DND-41 (cell line): ENCODE measurements around the gene DNAH2.

Experiments
- ATAC-seq: fragments of 200-7000 bp; cut with Tn5 transposase; 3 replicates; pipeline ENCODE4 v1.9.1; 2021; ENCODE audit warnings: low read depth; ENCODE audit not compliant: insufficient read depth
- DNase-seq: peaks from one replicate; pipeline ENCODE4 v3.0.0-alpha.2; 2020
- H2AFZ ChIP-seq: 2 replicates; pipeline ENCODE4 v1.6.0; 2012; ENCODE audit warnings: low read depth, low read length
- H3K27ac ChIP-seq: 2 replicates; pipeline ENCODE4 v1.5.1; 2012; ENCODE audit warnings: low read length, inconsistent platforms
- H3K27me3 ChIP-seq: fragments of 200-600 bp; sonication (generic); 2 replicates; pipeline ENCODE4 v1.6.0; 2012; ENCODE audit warnings: low read length, mild to moderate bottlenecking, inconsistent platforms; ENCODE audit not compliant: insufficient read depth, poor library complexity
- H3K36me3 ChIP-seq: 2 replicates; pipeline ENCODE4 v1.5.1; 2012; ENCODE audit warnings: low read length, inconsistent platforms; ENCODE audit not compliant: insufficient read depth
- H3K4me1 ChIP-seq: 2 replicates; pipeline ENCODE4 v1.5.1; 2012; ENCODE audit warnings: mild to moderate bottlenecking, low read length; ENCODE audit not compliant: insufficient read depth
- H3K4me2 ChIP-seq: 2 replicates; pipeline ENCODE4 v1.6.0; 2012; ENCODE audit warnings: mild to moderate bottlenecking, moderate library complexity, low read length, inconsistent platforms; ENCODE audit not compliant: insufficient read depth
- H3K4me3 ChIP-seq, 2 experiments: fragments of 200-600 bp in 1 of 2; shearing (Covaris generic) in 1 of 2; 2 replicates each; pipeline ENCODE4 v1.5.1; 2012 to 2016; ENCODE audit warnings: inconsistent platforms in 2 of 2, low read length in 2 of 2, mild to moderate bottlenecking in 2 of 2, low read depth in 1 of 2, moderate library complexity in 1 of 2
- H3K79me2 ChIP-seq: 2 replicates; pipeline ENCODE4 v1.6.0; 2012; ENCODE audit warnings: low read length, inconsistent platforms; ENCODE audit not compliant: insufficient read depth
- H3K9ac ChIP-seq: 2 replicates; pipeline ENCODE4 v1.6.0; 2012; ENCODE audit warnings: low read depth, mild to moderate bottlenecking, inconsistent platforms, low read length, moderate library complexity
- H3K9me3 ChIP-seq: 2 replicates; pipeline ENCODE4 v1.5.1; 2012; ENCODE audit warnings: low read length, moderate library complexity, mild to moderate bottlenecking, inconsistent platforms; ENCODE audit not compliant: insufficient read depth, severe bottlenecking
- H4K20me1 ChIP-seq: 2 replicates; pipeline ENCODE4 v1.6.0; 2012; ENCODE audit warnings: low read length; ENCODE audit not compliant: insufficient read depth
- CTCF ChIP-seq: IDR thresholded peaks from 2 replicates; pipeline ENCODE4 v1.5.1; 2012; ENCODE audit warnings: borderline replicate concordance, low read length, moderate library complexity, mild to moderate bottlenecking; ENCODE audit not compliant: poor library complexity, severe bottlenecking; ENCODE audit errors: extremely low read depth
- EZH2 ChIP-seq: IDR thresholded peaks from 3 replicates; pipeline ENCODE4 v1.6.1; 2012; ENCODE audit warnings: borderline replicate concordance, low read depth, mild to moderate bottlenecking, moderate library complexity, low read length, inconsistent platforms; ENCODE audit not compliant: severe bottlenecking

The DNAH2 gene

GRCh38 chr17:7756968-7757367, 39.4 kb downstream of the DNAH2 start:
- H3K9me3 ChIP-seq: no peaks in the 10 kb centered on the region
- H3K27ac ChIP-seq: no peak overlapping the region
- no peak for ATAC-seq
- TF ChIP-seq EZH2 (no peak), CTCF (no peak)
- H3K79me2 ChIP-seq: no peaks in the 10 kb centered on the region
- H3K4me3 ChIP-seq: no peak overlapping the region
- H2AFZ ChIP-seq: no peak overlapping the region
- H4K20me1 ChIP-seq: no peaks in the 10 kb centered on the region
- no peak overlapping the region for H3K4me2 ChIP-seq
- H3K4me1 ChIP-seq: no peaks in the 10 kb centered on the region
- no peak for DNase-seq
- peaks cover 9% of the 10 kb centered on the region for H3K27me3 ChIP-seq
- H3K9ac ChIP-seq: no peak overlapping the region
- no peaks in the 10 kb centered on the region for H3K36me3 ChIP-seq

- ATAC-seq: no peak
- Histone ChIP-seq H3K36me3 (no peaks in the 10 kb centered on the region), H4K20me1 (no peaks in the 10 kb centered on the region), H3K27me3 (peaks cover 4% of the 10 kb centered on the region), H3K79me2 (no peaks in the 10 kb centered on the region), H2AFZ (no peak overlapping the region), H3K4me2 (no peak overlapping the region), H3K9me3 (no peaks in the 10 kb centered on the region), H3K9ac (no peak overlapping the region), H3K4me1 (no peaks in the 10 kb centered on the region), H3K4me3 (no peak overlapping the region), H3K27ac (no peak overlapping the region)
- no peak for DNase-seq
- TF ChIP-seq CTCF: no peak
- TF ChIP-seq EZH2: no peak
These were observed 46.4 kb downstream of the DNAH2 start for GRCh38 chr17:7763919-7764318.

- Histone ChIP-seq H3K27me3 (peaks cover 24% of the 10 kb centered on the region), H3K27ac (no peak overlapping the region), H3K36me3 (no peaks in the 10 kb centered on the region), H3K9ac (no peak overlapping the region), H2AFZ (no peak overlapping the region), H3K4me2 (no peak overlapping the region), H4K20me1 (no peaks in the 10 kb centered on the region), H3K4me1 (no peaks in the 10 kb centered on the region), H3K4me3 (no peak overlapping the region), H3K79me2 (no peaks in the 10 kb centered on the region), H3K9me3 (no peaks in the 10 kb centered on the region)
- ATAC-seq: no peak
- no peak for DNase-seq
- TF ChIP-seq EZH2 (no peak), CTCF (no peak)
These were observed 49.5 kb downstream of the DNAH2 start for GRCh38 chr17:7767004-7767403.

- Histone ChIP-seq H3K27ac (no peak overlapping the region), H3K4me3 (no peak overlapping the region), H2AFZ (no peak overlapping the region), H3K9ac (no peak overlapping the region), H3K4me1 (no peaks in the 10 kb centered on the region), H3K36me3 (no peaks in the 10 kb centered on the region), H3K4me2 (no peak overlapping the region), H3K27me3 (peaks cover 24% of the 10 kb centered on the region), H3K9me3 (no peaks in the 10 kb centered on the region), H4K20me1 (no peaks in the 10 kb centered on the region), H3K79me2 (no peaks in the 10 kb centered on the region)
- ATAC-seq: no peak
- DNase-seq: no peak
- TF ChIP-seq CTCF (no peak), EZH2 (no peak)
These were observed 50.0 kb downstream of the DNAH2 start for GRCh38 chr17:7767405-7768021.
